Measurements from ENCODE around the gene MYH1. TPM values are rescaled to one million over a fixed set of nuclear protein-coding genes. Genes with fewer than 3 reads are reported as not detected.
"Not testable (repeated sequence)": the region's sequence is repeated elsewhere in the genome, so short reads cannot be mapped to it uniquely, and the experiment has no call there.

Gene MYH1
- total RNA-seq, 4 donors from 2014 or later: not detected

GRCh38 chr17:10550014-10550413 is 31.7 kb upstream of the MYH1 start:
- H3K27me3 ChIP-seq: peaks cover 12% of the 10 kb centered on the region
- WGBS: 74% methylated on average over 4 of the region's 4 CpGs
- no peak for DNase-seq (ENCODE audit: low spot score in 2 of 2)
- no peaks in the 10 kb centered on the region for H3K4me1 ChIP-seq
- H3K9me3 ChIP-seq: no peaks in the 10 kb centered on the region
- H3K36me3 ChIP-seq: no peaks in the 10 kb centered on the region
- no peak overlapping the region for H3K4me3 ChIP-seq
- TF ChIP-seq EP300 (IDR thresholded peaks at IDR 0.05): no peak
- no peak for TF ChIP-seq POLR2AphosphoS5 (IDR thresholded peaks at IDR 0.05)
- TF ChIP-seq CTCF (IDR thresholded peaks at IDR 0.05): no peak
- TF ChIP-seq POLR2A (IDR thresholded peaks at IDR 0.05): no peak
- H3K27ac ChIP-seq: no peak overlapping the region

GRCh38 chr17:10549096-10549842 is 30.9 kb upstream of the MYH1 start, which contains the start of gene MYH2:
MYH2 (minus strand) TSS chr17:10549658; CDS start chr17:10547920, 1,738 bp downstream.
- Histone ChIP-seq H3K27ac (no peak within 1 kb of the TSS), H3K9me3 (no peaks in the 10 kb centered on the region), H3K36me3 (no peaks in the 10 kb centered on the region), H3K27me3 (peaks cover 12% of the 10 kb centered on the region), H3K4me1 (no peaks in the 10 kb centered on the region), H3K4me3 (no peak within 1 kb of the TSS)
- TF ChIP-seq POLR2AphosphoS5 (IDR thresholded peaks at IDR 0.05): no peak
- WGBS: 58% methylated on average over 9 of the region's 9 CpGs
- no peak for DNase-seq (ENCODE audit: low spot score in 2 of 2)

GRCh38 chr17:10547351-10547750 is 29.0 kb upstream of the MYH1 start:
- no peaks in the 10 kb centered on the region for H3K36me3 ChIP-seq
- no peaks in the 10 kb centered on the region for H3K9me3 ChIP-seq
- no peak overlapping the region for H3K4me3 ChIP-seq
- H3K27me3 ChIP-seq: peaks cover 12% of the 10 kb centered on the region
- H3K27ac ChIP-seq: no peak overlapping the region
- WGBS: 81% methylated on average over 6 of the region's 6 CpGs
- no peak for DNase-seq (ENCODE audit: low spot score in 2 of 2)
- TF ChIP-seq EP300 (IDR thresholded peaks at IDR 0.05) (no peak), POLR2AphosphoS5 (IDR thresholded peaks at IDR 0.05) (no peak), CTCF (IDR thresholded peaks at IDR 0.05) (no peak), POLR2A (IDR thresholded peaks at IDR 0.05) (no peak)
- H3K4me1 ChIP-seq: no peaks in the 10 kb centered on the region

- not testable (repeated sequence) for H3K9me3 ChIP-seq; H3K27me3 ChIP-seq; H3K27ac ChIP-seq; H3K4me3 ChIP-seq; DNase-seq (ENCODE audit: low spot score in 2 of 2); H3K4me1 ChIP-seq; H3K36me3 ChIP-seq
- WGBS: 35% methylated on average over 5 of the region's 5 CpGs
These were observed 25.1 kb upstream of the MYH1 start for GRCh38 chr17:10543486-10543885.

GRCh38 chr17:10541179-10541578 is 22.8 kb upstream of the MYH1 start:
- not testable (repeated sequence) for H3K4me1 ChIP-seq

GRCh38 chr17:10532026-10532425 is 13.7 kb upstream of the MYH1 start:
- H3K27me3 ChIP-seq: no peaks in the 10 kb centered on the region
- no peak for TF ChIP-seq EP300 (IDR thresholded peaks at IDR 0.05)
- TF ChIP-seq POLR2A (IDR thresholded peaks at IDR 0.05): no peak
- TF ChIP-seq CTCF (IDR thresholded peaks at IDR 0.05): no peak
- TF ChIP-seq POLR2AphosphoS5 (IDR thresholded peaks at IDR 0.05): no peak
- WGBS: 57% methylated on average over 1 of the region's 1 CpG
- H3K27ac ChIP-seq: no peak overlapping the region
- no peaks in the 10 kb centered on the region for H3K4me1 ChIP-seq
- no peak for DNase-seq (ENCODE audit: low spot score in 2 of 2)
- no peaks in the 10 kb centered on the region for H3K36me3 ChIP-seq
- no peak overlapping the region for H3K4me3 ChIP-seq
- no peaks in the 10 kb centered on the region for H3K9me3 ChIP-seq

More at GRCh38 chr17:10541179-10541578, 22.8 kb upstream of the MYH1 start:
- H3K27ac ChIP-seq; H3K4me3 ChIP-seq; H3K36me3 ChIP-seq; H3K9me3 ChIP-seq; H3K27me3 ChIP-seq; DNase-seq (ENCODE audit: low spot score in 2 of 2): not testable (repeated sequence)
- 92% methylated on average over 6 of the region's 6 CpGs for WGBS

- WGBS: 93% methylated on average over 6 of the region's 6 CpGs
- DNase-seq (ENCODE audit: low spot score in 2 of 2): no peak
- no peak for TF ChIP-seq POLR2AphosphoS5 (IDR thresholded peaks at IDR 0.05)
- TF ChIP-seq EP300 (IDR thresholded peaks at IDR 0.05): no peak
- TF ChIP-seq CTCF (IDR thresholded peaks at IDR 0.05): no peak
- no peak for TF ChIP-seq POLR2A (IDR thresholded peaks at IDR 0.05)
- H3K27me3 ChIP-seq: no peaks in the 10 kb centered on the region
- no peaks in the 10 kb centered on the region for H3K36me3 ChIP-seq
- H3K4me3 ChIP-seq: no peak overlapping the region
- no peak overlapping the region for H3K27ac ChIP-seq
- no peaks in the 10 kb centered on the region for H3K4me1 ChIP-seq
- no peaks in the 10 kb centered on the region for H3K9me3 ChIP-seq
These were observed 9.1 kb upstream of the MYH1 start for GRCh38 chr17:10527419-10527818.
